GM21381 (cell line): ENCODE results near the gene RXFP4.
"Not testable (repeated sequence)": the region's sequence is repeated elsewhere in the genome, so short reads cannot be mapped to it uniquely, and the experiment has no call there.

Experiments
- ATAC-seq: cut with Tn5 transposase; IDR thresholded peaks from one replicate; pipeline ENCODE4 v1.9.1; 2021; ENCODE audit warnings: mild to moderate bottlenecking, moderate library complexity; ENCODE audit not compliant: unreplicated experiment

The RXFP4 gene

GRCh38 chr1:155930725-155931124 is 10.7 kb upstream of the RXFP4 start:
- ATAC-seq = not testable (repeated sequence)

- no peak for ATAC-seq
Measured at GRCh38 chr1:155931332-155932038, 10.0 kb upstream of the RXFP4 start.

GRCh38 chr1:155932081-155932480 is 9.4 kb upstream of the RXFP4 start:
- ATAC-seq = no peak

- no peak for ATAC-seq
Measured at GRCh38 chr1:155932487-155932886, 9.0 kb upstream of the RXFP4 start.

- no peak for ATAC-seq
Measured at GRCh38 chr1:155933591-155934096, 7.8 kb upstream of the RXFP4 start.

GRCh38 chr1:155934097-155934935 is 7.1 kb upstream of the RXFP4 start, which contains the start of gene KHDC4:
Gene KHDC4, minus strand, starts transcription at chr1:155934413. Its CDS starts 40 bp downstream, at chr1:155934373.
- ATAC-seq = peak; percentile 83

GRCh38 chr1:155934936-155935590 is 6.4 kb upstream of the RXFP4 start:
- ATAC-seq = no peak

GRCh38 chr1:155938220-155938627 is 3.2 kb upstream of the RXFP4 start:
- ATAC-seq = no peak

- ATAC-seq = no peak
Measured at GRCh38 chr1:155940482-155940992, 901 bp upstream of the RXFP4 start.

GRCh38 chr1:155941845-155942531 is 550 bp downstream of the RXFP4 start:
- ATAC-seq = no peak

- no peak for ATAC-seq
Measured at GRCh38 chr1:155942578-155943141, 1.2 kb downstream of the RXFP4 start.

GRCh38 chr1:155944444-155944799 is 3.0 kb downstream of the RXFP4 start:
- ATAC-seq = no peak

GRCh38 chr1:155946633-155947219 is 5.3 kb downstream of the RXFP4 start:
- ATAC-seq = peak; percentile 14

- ATAC-seq = no peak
Measured at GRCh38 chr1:155947292-155947691, 5.9 kb downstream of the RXFP4 start.

- no peak for ATAC-seq
Measured at GRCh38 chr1:155947741-155948140, 6.3 kb downstream of the RXFP4 start.

- ATAC-seq = no peak
Measured at GRCh38 chr1:155950829-155951228, 9.4 kb downstream of the RXFP4 start.

GRCh38 chr1:155951753-155952504 is 10.5 kb downstream of the RXFP4 start:
- ATAC-seq = no peak

GRCh38 chr1:155952505-155952890 is 11.1 kb downstream of the RXFP4 start:
- ATAC-seq = no peak

- ATAC-seq = no peak
Measured at GRCh38 chr1:155954645-155955044, 13.2 kb downstream of the RXFP4 start.
